Vagina (tissue), 2 donors: ENCODE results near the gene MPPED1. TPM values are rescaled to one million over a fixed set of nuclear protein-coding genes. Genes with fewer than 3 reads are reported as not detected.

ENCODE experiments used
- DNase-seq, 2 donors: peaks; one replicate each; pipeline ENCODE4 v3.0.0-alpha.2; 2017; ENCODE audit errors: extremely low spot score in 2 of 2
- H3K27ac ChIP-seq: fragments of 200-600 bp; sonication (generic); one replicate; pipeline ENCODE4 v1.5.1; 2019
- H3K27me3 ChIP-seq: fragments of 200-600 bp; sonication (generic); one replicate; pipeline ENCODE4 v1.5.1; 2019
- H3K36me3 ChIP-seq, 2 donors: fragments of 200-600 bp; sonication (generic); one replicate each; pipeline ENCODE4 v1.5.1; 2017 to 2019
- H3K4me1 ChIP-seq: fragments of 200-600 bp; sonication (generic); one replicate; pipeline ENCODE4 v1.5.1; 2019
- H3K4me3 ChIP-seq, 2 donors: fragments of 200-600 bp; sonication (generic); 1 replicate in 1 of 2; 2 replicates in 1 of 2; pipeline ENCODE4 v1.5.1; 2016 to 2019
- H3K9me3 ChIP-seq: fragments of 200-600 bp; sonication (generic); one replicate; pipeline ENCODE4 v1.5.1; 2019
- CTCF ChIP-seq, 3 experiments: fragments of 450-650 bp in 2 of 3; fragments of 200-600 bp in 1 of 3; sonication (generic) in 1 of 3; IDR thresholded peaks; one replicate each; pipeline ENCODE4 v1.5.1; 2017 to 2019; ENCODE audit warnings: antibody characterized with exemption in 3 of 3, mild to moderate bottlenecking in 2 of 3, moderate library complexity in 2 of 3
- POLR2A ChIP-seq, 2 donors: fragments of 450-650 bp; IDR thresholded peaks; one replicate each; pipeline ENCODE4 v1.6.1; 2017; ENCODE audit warnings: antibody characterized with exemption in 2 of 2, mild to moderate bottlenecking in 2 of 2, moderate library complexity in 2 of 2
- POLR2AphosphoS5 ChIP-seq, 2 donors: sonication (generic); formaldehyde crosslinking; IDR thresholded peaks; one replicate each; pipeline ENCODE4 v1.9.0; 2017; ENCODE audit warnings: antibody characterized with exemption in 2 of 2, mild to moderate bottlenecking in 2 of 2, low read depth in 1 of 2; ENCODE audit not compliant: insufficient read depth in 1 of 2
- intact Hi-C: fragments of 100-400 bp; cut with DNase I; formaldehyde crosslinking; loops from one replicate; pipeline ENCODE4 v1.15.1; 2023
- total RNA-seq: library from RNA; depleted of rRNA; stranded (reverse); fragments of >200 nt; gene quantifications from one replicate; pipeline ENCODE4 v1.2.3, GENCODE V29; 2016

MPPED1 gene
- total RNA-seq, 1 donor from 2014 or later = 0.49 TPM

- TF ChIP-seq CTCF (IDR thresholded peaks at IDR 0.05) = no peak
- TF ChIP-seq POLR2AphosphoS5 (IDR thresholded peaks at IDR 0.05; ENCODE audit: insufficient read depth in 1 of 2, low read depth in 1 of 2) = no peak
- no peak for TF ChIP-seq POLR2A (IDR thresholded peaks at IDR 0.05)
- no peaks in the 10 kb centered on the region for H3K27me3 ChIP-seq
Measured at GRCh38 chr22:43471606-43472135, 59.9 kb downstream of the MPPED1 start.

GRCh38 chr22:43473031-43473430, 61.2 kb downstream of the MPPED1 start:
- Histone ChIP-seq H3K27me3 (no peaks in the 10 kb centered on the region), H3K4me3 (no peak overlapping the region), H3K27ac (no peak overlapping the region), H3K36me3 (no peaks in the 10 kb centered on the region), H3K9me3 (no peaks in the 10 kb centered on the region), H3K4me1 (no peaks in the 10 kb centered on the region)
- no peak for DNase-seq
- intact Hi-C loops = no loop called here
- TF ChIP-seq POLR2AphosphoS5 (IDR thresholded peaks at IDR 0.05; ENCODE audit: insufficient read depth in 1 of 2, low read depth in 1 of 2) (no peak), POLR2A (IDR thresholded peaks at IDR 0.05) (no peak), CTCF (IDR thresholded peaks at IDR 0.05) (no peak)

More at GRCh38 chr22:43471606-43472135, 59.9 kb downstream of the MPPED1 start:
- H3K9me3 ChIP-seq = no peaks in the 10 kb centered on the region
- intact Hi-C loops = no loop called here
- H3K27ac ChIP-seq = no peak overlapping the region
- no peak for DNase-seq
- H3K36me3 ChIP-seq = no peaks in the 10 kb centered on the region
- H3K4me1 ChIP-seq = no peaks in the 10 kb centered on the region
- no peak overlapping the region for H3K4me3 ChIP-seq

GRCh38 chr22:43473441-43473840, 61.6 kb downstream of the MPPED1 start:
- DNase-seq = no peak
- intact Hi-C loops = no loop called here
- TF ChIP-seq POLR2A (IDR thresholded peaks at IDR 0.05) (no peak), CTCF (IDR thresholded peaks at IDR 0.05) (no peak), POLR2AphosphoS5 (IDR thresholded peaks at IDR 0.05; ENCODE audit: insufficient read depth in 1 of 2, low read depth in 1 of 2) (no peak)
- Histone ChIP-seq H3K9me3 (no peaks in the 10 kb centered on the region), H3K27me3 (no peaks in the 10 kb centered on the region), H3K4me3 (no peak overlapping the region), H3K27ac (no peak overlapping the region), H3K4me1 (no peaks in the 10 kb centered on the region), H3K36me3 (no peaks in the 10 kb centered on the region)

- TF ChIP-seq POLR2AphosphoS5 (IDR thresholded peaks at IDR 0.05; ENCODE audit: insufficient read depth in 1 of 2, low read depth in 1 of 2) (no peak), POLR2A (IDR thresholded peaks at IDR 0.05) (no peak), CTCF (IDR thresholded peaks at IDR 0.05) (no peak)
- no peak for DNase-seq
- intact Hi-C loops = no loop called here
- Histone ChIP-seq H3K9me3 (no peaks in the 10 kb centered on the region), H3K4me1 (no peaks in the 10 kb centered on the region), H3K27me3 (no peaks in the 10 kb centered on the region), H3K4me3 (no peak overlapping the region), H3K36me3 (no peaks in the 10 kb centered on the region), H3K27ac (no peak overlapping the region)
Measured at GRCh38 chr22:43474161-43475101, 62.6 kb downstream of the MPPED1 start.
